Type B pancreatic cell (in vitro differentiated cells): ENCODE data around the gene GPATCH2. TPM values are rescaled to one million over a fixed set of nuclear protein-coding genes. Genes with fewer than 3 reads are reported as not detected.
"Not testable (repeated sequence)": the region's sequence is repeated elsewhere in the genome, so short reads cannot be mapped to it uniquely, and the experiment has no call there.

Experiments
- DNase-seq: peaks from one replicate; pipeline ENCODE4 v3.0.0; 2021; ENCODE audit warnings: mixed read lengths; ENCODE audit not compliant: unreplicated experiment; ENCODE audit errors: extremely low spot score
- H3K27ac Mint-ChIP-seq: 2 replicates; pipeline ENCODE4 v1.8.0; 2021; ENCODE audit warnings: mild to moderate bottlenecking, mixed read lengths
- H3K27me3 Mint-ChIP-seq: 2 replicates; pipeline ENCODE4 v1.8.0; 2021; ENCODE audit warnings: mixed read lengths
- H3K36me3 Mint-ChIP-seq: 2 replicates; pipeline ENCODE4 v1.8.0; 2021; ENCODE audit warnings: mixed read lengths
- H3K4me1 Mint-ChIP-seq: one replicate; pipeline ENCODE4 v1.8.0; 2021; ENCODE audit warnings: mixed read lengths; ENCODE audit not compliant: unreplicated experiment
- H3K4me3 Mint-ChIP-seq: 2 replicates; pipeline ENCODE4 v1.8.0; 2021; ENCODE audit warnings: mild to moderate bottlenecking, mixed read lengths
- H3K9me3 Mint-ChIP-seq: 2 replicates; pipeline ENCODE4 v1.8.0; 2021; ENCODE audit warnings: mixed read lengths
- total RNA-seq: library from RNA; stranded (reverse); gene quantifications from 2 replicates; pipeline ENCODE4 v1.2.1, GENCODE V29; 2021; ENCODE audit warnings: low replicate concordance
- TF ChIP-seq, protein P1 (sequence below): fragments of 200-600 bp; sonication (generic); conservative IDR thresholded peaks from 2 replicates; pipeline ENCODE4 v1.5.0; 2021; ENCODE audit warnings: antibody characterized with exemption, mild to moderate bottlenecking

Gene GPATCH2
- total RNA-seq, 1 donor from 2014 or later, result 18.7 TPM

DNA sequence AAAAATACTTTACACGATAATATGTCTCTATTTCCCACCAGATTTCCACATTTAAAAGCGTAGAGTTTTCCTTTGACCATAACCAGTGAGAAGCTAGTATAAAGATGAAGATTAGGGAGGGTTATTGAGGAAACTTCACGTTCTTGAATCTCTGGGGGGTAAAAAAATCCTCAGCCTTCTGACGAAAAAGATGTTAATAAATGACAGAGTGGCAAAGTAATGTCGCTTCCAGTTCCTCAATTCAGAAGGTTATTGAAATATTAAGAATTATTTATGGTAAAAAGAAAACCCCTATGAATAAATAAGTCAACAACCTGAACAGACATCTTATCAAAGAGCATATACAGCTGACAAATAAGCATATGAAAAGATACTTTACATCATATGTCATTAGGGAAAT, 241.0 kb downstream of the GPATCH2 start:
- Mint-ChIP-seq H3K9me3 (no peaks in the 10 kb centered on the region), H3K4me1 (no peaks in the 10 kb centered on the region), H3K27me3 (peaks cover 5% of the 10 kb centered on the region), H3K4me3 (no peak overlapping the region), H3K36me3 (no peaks in the 10 kb centered on the region), H3K27ac (no peak overlapping the region)
- DNase-seq, result no peak
- TF ChIP-seq, protein P1, sequence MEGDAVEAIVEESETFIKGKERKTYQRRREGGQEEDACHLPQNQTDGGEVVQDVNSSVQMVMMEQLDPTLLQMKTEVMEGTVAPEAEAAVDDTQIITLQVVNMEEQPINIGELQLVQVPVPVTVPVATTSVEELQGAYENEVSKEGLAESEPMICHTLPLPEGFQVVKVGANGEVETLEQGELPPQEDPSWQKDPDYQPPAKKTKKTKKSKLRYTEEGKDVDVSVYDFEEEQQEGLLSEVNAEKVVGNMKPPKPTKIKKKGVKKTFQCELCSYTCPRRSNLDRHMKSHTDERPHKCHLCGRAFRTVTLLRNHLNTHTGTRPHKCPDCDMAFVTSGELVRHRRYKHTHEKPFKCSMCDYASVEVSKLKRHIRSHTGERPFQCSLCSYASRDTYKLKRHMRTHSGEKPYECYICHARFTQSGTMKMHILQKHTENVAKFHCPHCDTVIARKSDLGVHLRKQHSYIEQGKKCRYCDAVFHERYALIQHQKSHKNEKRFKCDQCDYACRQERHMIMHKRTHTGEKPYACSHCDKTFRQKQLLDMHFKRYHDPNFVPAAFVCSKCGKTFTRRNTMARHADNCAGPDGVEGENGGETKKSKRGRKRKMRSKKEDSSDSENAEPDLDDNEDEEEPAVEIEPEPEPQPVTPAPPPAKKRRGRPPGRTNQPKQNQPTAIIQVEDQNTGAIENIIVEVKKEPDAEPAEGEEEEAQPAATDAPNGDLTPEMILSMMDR, result no peak

DNA sequence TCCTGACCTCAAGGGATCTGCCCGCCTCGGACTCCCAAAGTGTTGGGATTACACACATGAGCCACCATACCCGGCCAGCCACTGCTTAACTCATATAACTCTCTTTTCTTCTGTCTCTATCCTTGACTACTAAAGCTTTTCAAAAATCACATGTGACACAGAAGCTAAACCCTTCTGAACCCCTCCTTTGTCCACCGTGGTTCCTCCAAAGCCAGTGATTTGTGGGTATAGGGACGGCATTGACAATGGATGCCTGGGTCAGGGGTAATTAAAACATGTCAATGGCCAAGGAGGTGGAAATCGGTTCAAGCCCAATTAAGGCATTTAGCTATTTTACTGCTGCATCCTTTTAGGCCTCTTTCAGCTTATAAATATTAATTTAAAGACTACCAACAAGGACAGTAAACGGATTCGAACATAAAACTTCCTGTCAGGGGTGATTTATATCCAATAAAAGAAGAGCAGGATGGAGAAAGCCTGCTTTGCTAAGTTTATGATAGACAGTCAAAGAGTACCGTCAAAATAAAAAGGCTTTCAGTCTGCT, 242.3 kb downstream of the GPATCH2 start:
- TF ChIP-seq, protein P1, result no peak
- no peaks in the 10 kb centered on the region for H3K4me1 Mint-ChIP-seq

DNA sequence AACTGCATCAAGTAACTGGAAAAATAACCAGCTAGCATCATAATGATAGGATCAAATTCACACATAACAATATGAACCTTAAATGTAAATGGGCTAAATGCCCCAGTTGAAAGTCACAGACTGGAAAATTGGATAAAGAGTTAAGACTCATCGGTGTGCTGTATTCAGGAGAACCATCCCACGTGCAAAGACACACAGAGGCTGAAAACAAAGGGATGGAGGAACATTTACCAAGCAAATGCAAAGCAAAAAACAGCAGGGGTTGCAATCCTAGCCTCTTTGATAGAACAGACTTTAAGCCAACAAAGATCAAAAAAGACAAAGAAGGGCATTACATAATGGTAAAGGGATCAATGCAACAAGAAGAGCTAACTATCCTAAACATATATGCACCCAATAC, 249.1 kb downstream of the GPATCH2 start:
- not testable (repeated sequence) for H3K36me3 Mint-ChIP-seq, H3K4me3 Mint-ChIP-seq, DNase-seq, H3K27ac Mint-ChIP-seq, H3K27me3 Mint-ChIP-seq, H3K4me1 Mint-ChIP-seq
- H3K9me3 Mint-ChIP-seq, result peaks cover 17% of the 10 kb centered on the region

More for the DNA sequence above, 242.3 kb downstream of the GPATCH2 start:
- no peak overlapping the region for H3K27ac Mint-ChIP-seq
- peaks cover 3% of the 10 kb centered on the region for H3K9me3 Mint-ChIP-seq
- no peak overlapping the region for H3K4me3 Mint-ChIP-seq
- no peak for DNase-seq
- H3K36me3 Mint-ChIP-seq, result no peaks in the 10 kb centered on the region
- peaks cover 5% of the 10 kb centered on the region for H3K27me3 Mint-ChIP-seq

DNA sequence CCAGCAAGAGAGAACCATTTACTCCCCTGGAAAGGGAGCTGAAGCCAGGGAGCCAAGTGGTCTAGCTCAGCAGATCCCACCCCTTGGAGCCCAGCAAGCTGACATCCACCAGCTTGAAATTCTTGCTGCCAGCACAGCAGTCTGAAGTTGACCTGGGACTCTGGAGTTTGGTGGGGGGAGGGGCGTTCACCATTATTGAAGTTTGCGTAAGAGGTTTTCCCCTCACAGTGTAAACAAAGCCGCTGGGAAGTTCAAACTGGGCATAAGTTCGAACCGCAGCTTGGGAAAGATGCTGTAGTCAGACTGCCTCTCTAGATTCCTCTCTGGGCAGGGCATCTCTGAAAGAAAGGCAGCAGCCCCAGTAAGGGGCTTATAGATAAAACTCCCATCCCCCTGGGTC, 251.1 kb downstream of the GPATCH2 start:
- H3K9me3 Mint-ChIP-seq, result peaks cover 17% of the 10 kb centered on the region
- H3K4me3 Mint-ChIP-seq, DNase-seq, H3K4me1 Mint-ChIP-seq, H3K36me3 Mint-ChIP-seq, H3K27me3 Mint-ChIP-seq, H3K27ac Mint-ChIP-seq: not testable (repeated sequence)

DNA sequence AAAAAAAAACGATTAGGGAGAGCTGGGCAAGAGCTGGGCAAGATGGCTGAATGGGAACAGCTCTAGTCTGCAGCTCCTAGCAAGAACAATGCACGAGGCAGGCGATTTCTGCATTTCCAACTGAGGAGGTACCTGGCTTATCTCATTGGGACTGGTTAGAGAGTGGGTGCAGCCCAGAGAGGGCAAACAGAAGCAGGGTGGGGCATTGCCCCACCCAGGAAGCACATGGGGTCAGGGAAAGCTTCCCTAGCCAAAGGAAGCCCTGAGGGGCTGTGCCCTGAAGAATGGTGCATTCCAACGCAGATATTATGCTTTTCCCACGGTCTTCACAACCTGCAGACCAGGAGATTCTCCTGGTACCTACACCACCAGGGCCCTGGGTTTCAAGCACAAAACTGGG, 251.6 kb downstream of the GPATCH2 start:
- H3K4me1 Mint-ChIP-seq, result no peaks in the 10 kb centered on the region
- TF ChIP-seq, protein P1, result no peak
- H3K4me3 Mint-ChIP-seq, result no peak overlapping the region
- H3K9me3 Mint-ChIP-seq, result peaks cover 17% of the 10 kb centered on the region
- DNase-seq, result no peak
- no peaks in the 10 kb centered on the region for H3K36me3 Mint-ChIP-seq
- peaks cover 7% of the 10 kb centered on the region for H3K27me3 Mint-ChIP-seq
- no peak overlapping the region for H3K27ac Mint-ChIP-seq

Other genes with a start within 250 kb of the GPATCH2 start
- 1.9 and 7.2 TPM in 2 replicates for gene SPATA17, start 254 bp upstream of the GPATCH2 start, total RNA-seq